Astrocyte (in vitro differentiated cells and primary cell): ENCODE data around the gene TUFT1. TPM values are rescaled to one million over a fixed set of nuclear protein-coding genes. Genes with fewer than 3 reads are reported as not detected.

Experiments used
- DNase-seq: peaks from one replicate; pipeline ENCODE4 v3.0.0-alpha.2; 2010; ENCODE audit warnings: low read depth
- FAIRE-seq: peaks from 2 replicates; lab custom pipeline; 2011; peaks lifted over from hg19 to GRCh38; lab: Jason Lieb, UNC
- H2AFZ ChIP-seq: 2 replicates; pipeline ENCODE4 v1.6.0; 2012; ENCODE audit warnings: low read depth, low read length, inconsistent platforms
- H3K27ac ChIP-seq: 2 replicates; pipeline ENCODE4 v1.5.1; 2011; ENCODE audit warnings: low read depth, low read length, inconsistent platforms
- H3K27me3 ChIP-seq: 2 replicates; pipeline ENCODE4 v1.6.0; 2011; ENCODE audit warnings: low read length, inconsistent platforms; ENCODE audit not compliant: insufficient read depth
- H3K36me3 ChIP-seq: 2 replicates; pipeline ENCODE4 v1.5.1; 2011; ENCODE audit warnings: low read length, inconsistent platforms; ENCODE audit not compliant: insufficient read depth
- H3K4me1 ChIP-seq: 2 replicates; pipeline ENCODE4 v1.5.1; 2011; ENCODE audit warnings: low read length, inconsistent platforms; ENCODE audit not compliant: insufficient read depth
- H3K4me2 ChIP-seq: 2 replicates; pipeline ENCODE4 v1.6.0; 2012; ENCODE audit warnings: low read length, inconsistent platforms
- H3K4me3 ChIP-seq: 2 replicates; pipeline ENCODE4 v1.5.1; 2011; ENCODE audit warnings: low read depth, mild to moderate bottlenecking, low read length, inconsistent platforms; ENCODE audit not compliant: insufficient read depth
- H3K79me2 ChIP-seq: 2 replicates; pipeline ENCODE4 v1.6.0; 2012; ENCODE audit warnings: mild to moderate bottlenecking, low read length, inconsistent platforms; ENCODE audit not compliant: insufficient read depth
- H3K9ac ChIP-seq: 2 replicates; pipeline ENCODE4 v1.6.0; 2012; ENCODE audit warnings: mild to moderate bottlenecking, low read length, inconsistent platforms
- H3K9me3 ChIP-seq: 2 replicates; pipeline ENCODE4 v1.5.1; 2012; ENCODE audit warnings: low read depth, mild to moderate bottlenecking, low read length, inconsistent platforms; ENCODE audit not compliant: insufficient read depth
- H4K20me1 ChIP-seq: 2 replicates; pipeline ENCODE4 v1.6.0; 2012; ENCODE audit warnings: low read length, inconsistent platforms; ENCODE audit not compliant: insufficient read depth
- H3K27ac Mint-ChIP-seq: one replicate; pipeline ENCODE4 v1.8.0; 2021; ENCODE audit warnings: mild to moderate bottlenecking, mixed read lengths; ENCODE audit not compliant: unreplicated experiment
- H3K27me3 Mint-ChIP-seq: one replicate; pipeline ENCODE4 v1.8.0; 2021; ENCODE audit warnings: low read depth, mixed read lengths; ENCODE audit not compliant: unreplicated experiment
- H3K36me3 Mint-ChIP-seq: one replicate; pipeline ENCODE4 v1.8.0; 2021; ENCODE audit warnings: low read depth, mixed read lengths; ENCODE audit not compliant: unreplicated experiment
- H3K4me1 Mint-ChIP-seq: one replicate; pipeline ENCODE4 v1.8.0; 2021; ENCODE audit warnings: low read depth, mixed read lengths; ENCODE audit not compliant: unreplicated experiment
- H3K4me3 Mint-ChIP-seq: one replicate; pipeline ENCODE4 v1.8.0; 2021; ENCODE audit warnings: mild to moderate bottlenecking, moderate library complexity, mixed read lengths; ENCODE audit not compliant: unreplicated experiment
- H3K9me3 Mint-ChIP-seq: one replicate; pipeline ENCODE4 v1.8.0; 2021; ENCODE audit warnings: mild to moderate bottlenecking, mixed read lengths; ENCODE audit not compliant: unreplicated experiment
- EZH2 ChIP-seq: IDR thresholded peaks from 2 replicates; pipeline ENCODE4 v1.6.1; 2012; ENCODE audit warnings: mild to moderate bottlenecking, low read length, inconsistent platforms; ENCODE audit not compliant: insufficient read depth
- total RNA-seq: library from RNA; stranded (reverse); gene quantifications from 2 replicates; pipeline ENCODE4 v1.2.1, GENCODE V29; 2021
- TF ChIP-seq, protein P1 (sequence below): IDR thresholded peaks from 2 replicates; pipeline ENCODE4 v1.5.1; 2011; ENCODE audit warnings: low read depth, mild to moderate bottlenecking, inconsistent platforms, low read length, moderate library complexity; ENCODE audit not compliant: insufficient read depth

Gene TUFT1
- total RNA-seq, 1 donor from 2014 or later: 90.6 TPM

GRCh38 chr1:151492120-151492519 is 48.0 kb upstream of the TUFT1 start:
- H3K9me3 ChIP-seq: no peaks in the 10 kb centered on the region
- H3K79me2 ChIP-seq: no peaks in the 10 kb centered on the region
- H3K4me3 ChIP-seq: no peak overlapping the region
- Mint-ChIP-seq H3K4me3 (no peak overlapping the region), H3K27ac (no peak overlapping the region), H3K36me3 (no peaks in the 10 kb centered on the region), H3K9me3 (no peaks in the 10 kb centered on the region), H3K27me3 (no peaks in the 10 kb centered on the region), H3K4me1 (peaks cover 7% of the 10 kb centered on the region)
- H3K27me3 ChIP-seq: no peaks in the 10 kb centered on the region
- no peak overlapping the region for H3K4me2 ChIP-seq
- DNase-seq (no peak), FAIRE-seq (no peak)
- H3K36me3 ChIP-seq: no peaks in the 10 kb centered on the region
- peaks cover 11% of the 10 kb centered on the region for H3K4me1 ChIP-seq
- no peaks in the 10 kb centered on the region for H4K20me1 ChIP-seq
- H2AFZ ChIP-seq: no peak overlapping the region
- TF ChIP-seq, protein P1, sequence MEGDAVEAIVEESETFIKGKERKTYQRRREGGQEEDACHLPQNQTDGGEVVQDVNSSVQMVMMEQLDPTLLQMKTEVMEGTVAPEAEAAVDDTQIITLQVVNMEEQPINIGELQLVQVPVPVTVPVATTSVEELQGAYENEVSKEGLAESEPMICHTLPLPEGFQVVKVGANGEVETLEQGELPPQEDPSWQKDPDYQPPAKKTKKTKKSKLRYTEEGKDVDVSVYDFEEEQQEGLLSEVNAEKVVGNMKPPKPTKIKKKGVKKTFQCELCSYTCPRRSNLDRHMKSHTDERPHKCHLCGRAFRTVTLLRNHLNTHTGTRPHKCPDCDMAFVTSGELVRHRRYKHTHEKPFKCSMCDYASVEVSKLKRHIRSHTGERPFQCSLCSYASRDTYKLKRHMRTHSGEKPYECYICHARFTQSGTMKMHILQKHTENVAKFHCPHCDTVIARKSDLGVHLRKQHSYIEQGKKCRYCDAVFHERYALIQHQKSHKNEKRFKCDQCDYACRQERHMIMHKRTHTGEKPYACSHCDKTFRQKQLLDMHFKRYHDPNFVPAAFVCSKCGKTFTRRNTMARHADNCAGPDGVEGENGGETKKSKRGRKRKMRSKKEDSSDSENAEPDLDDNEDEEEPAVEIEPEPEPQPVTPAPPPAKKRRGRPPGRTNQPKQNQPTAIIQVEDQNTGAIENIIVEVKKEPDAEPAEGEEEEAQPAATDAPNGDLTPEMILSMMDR: no peak
- no peak for TF ChIP-seq EZH2
- H3K9ac ChIP-seq: no peak overlapping the region
- H3K27ac ChIP-seq: no peak overlapping the region

DNA sequence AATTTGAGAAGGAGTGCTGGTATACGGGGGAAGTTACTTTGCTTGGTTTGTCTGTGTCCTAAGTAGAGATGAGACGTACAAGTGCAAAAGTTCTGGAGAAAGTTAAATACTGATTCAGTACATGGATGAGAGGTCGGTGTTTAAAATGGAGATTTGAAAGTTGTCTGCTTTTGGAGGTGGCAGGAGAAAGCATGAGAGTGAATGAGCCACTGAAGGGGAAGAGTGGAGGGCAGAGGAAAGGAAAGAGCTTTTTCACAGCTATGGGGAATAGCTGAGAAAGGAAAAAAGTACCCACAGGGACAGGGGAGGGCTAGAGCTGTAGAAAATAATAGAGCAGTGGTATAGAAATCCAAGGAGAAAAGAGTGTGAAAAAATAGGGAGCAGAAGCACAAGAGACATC is 47.1 kb upstream of the TUFT1 start:
- H3K9ac ChIP-seq: no peak overlapping the region
- FAIRE-seq: no peak
- Mint-ChIP-seq H3K9me3 (no peaks in the 10 kb centered on the region), H3K27ac (no peak overlapping the region), H3K36me3 (no peaks in the 10 kb centered on the region), H3K27me3 (no peaks in the 10 kb centered on the region), H3K4me1 (peaks cover 7% of the 10 kb centered on the region), H3K4me3 (no peak overlapping the region)
- peaks cover 11% of the 10 kb centered on the region for H3K4me1 ChIP-seq
- H3K27ac ChIP-seq: no peak overlapping the region
- no peaks in the 10 kb centered on the region for H3K79me2 ChIP-seq
- H2AFZ ChIP-seq: no peak overlapping the region
- H3K36me3 ChIP-seq: no peaks in the 10 kb centered on the region
- no peaks in the 10 kb centered on the region for H3K27me3 ChIP-seq
- no peak for TF ChIP-seq EZH2
- TF ChIP-seq, protein P1: no peak
- no peak overlapping the region for H3K4me2 ChIP-seq
- no peaks in the 10 kb centered on the region for H4K20me1 ChIP-seq
- H3K4me3 ChIP-seq: no peak overlapping the region
- no peak for DNase-seq
- no peaks in the 10 kb centered on the region for H3K9me3 ChIP-seq

DNA sequence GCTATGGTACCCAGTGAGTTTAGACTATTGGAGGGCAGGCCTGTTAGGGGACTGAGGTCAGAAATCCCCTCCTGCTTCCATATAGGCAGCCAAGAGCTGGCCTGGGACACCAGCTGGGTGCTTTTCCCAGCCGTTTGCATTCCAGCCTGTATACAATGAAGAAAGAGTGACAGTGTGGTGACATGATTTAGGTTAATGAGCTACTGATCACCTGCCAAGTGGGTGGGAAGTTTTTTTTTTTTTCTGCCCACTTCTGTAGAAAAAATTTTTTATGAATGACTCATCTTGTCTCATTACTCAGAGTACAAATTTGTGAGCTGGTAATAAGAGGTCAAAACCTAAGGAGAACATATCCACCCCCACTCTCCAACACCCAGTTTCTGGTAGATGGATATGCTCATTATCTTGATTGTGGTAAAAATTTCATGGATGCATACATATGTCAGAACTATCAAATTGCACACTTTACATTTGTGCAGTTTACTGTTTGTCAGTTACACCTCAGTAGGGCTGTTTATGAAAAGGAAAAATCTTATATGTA is 45.3 kb upstream of the TUFT1 start:
- Histone ChIP-seq H4K20me1 (no peaks in the 10 kb centered on the region), H3K36me3 (no peaks in the 10 kb centered on the region), H3K4me1 (peaks cover 11% of the 10 kb centered on the region), H3K9me3 (no peaks in the 10 kb centered on the region), H3K9ac (no peak overlapping the region), H3K27me3 (no peaks in the 10 kb centered on the region), H3K79me2 (no peaks in the 10 kb centered on the region), H3K4me2 (peak overlapping the region; percentile 22), H3K27ac (peak overlapping the region; percentile 6), H3K4me3 (no peak overlapping the region), H2AFZ (no peak overlapping the region)
- H3K4me1 Mint-ChIP-seq: peaks cover 7% of the 10 kb centered on the region
- no peaks in the 10 kb centered on the region for H3K36me3 Mint-ChIP-seq
- DNase-seq: peak; percentile 78
- peaks cover 2% of the 10 kb centered on the region for H3K27me3 Mint-ChIP-seq
- no peak overlapping the region for H3K27ac Mint-ChIP-seq
- H3K4me3 Mint-ChIP-seq: no peak overlapping the region
- no peak for FAIRE-seq
- TF ChIP-seq, protein P1: no peak
- no peak for TF ChIP-seq EZH2
- H3K9me3 Mint-ChIP-seq: peaks cover 2% of the 10 kb centered on the region
